GM06990 (cell line): Measurements from ENCODE around the gene ARHGEF17.

Experiments used
- DNase-seq: peaks from one replicate; pipeline ENCODE4 v3.0.0-alpha.2; 2011; ENCODE audit not compliant: insufficient read length; ENCODE audit errors: extremely low read depth
- H3K27me3 ChIP-seq: replicated peaks from 2 replicates; pipeline ENCODE4 v1.6.0; 2011; ENCODE audit warnings: low read length; ENCODE audit not compliant: control insufficient read depth, insufficient read depth
- H3K36me3 ChIP-seq: 2 replicates; pipeline ENCODE4 v1.5.1; 2011; ENCODE audit warnings: low read length; ENCODE audit not compliant: control insufficient read depth, insufficient read depth
- H3K4me3 ChIP-seq: replicated peaks from 2 replicates; pipeline ENCODE4 v1.5.1; 2011; ENCODE audit warnings: low read depth, mild to moderate bottlenecking, control low read depth, low read length
- TF ChIP-seq, protein P1 (sequence below): IDR thresholded peaks from 2 replicates; pipeline ENCODE4 v1.5.1; 2011; ENCODE audit warnings: low read length, control low read depth, mild to moderate bottlenecking, inconsistent platforms; ENCODE audit not compliant: insufficient read depth, poor library complexity, severe bottlenecking

ARHGEF17 gene

GRCh38 chr11:73401217-73401923 is 93.3 kb downstream of the ARHGEF17 start:
- no peaks in the 10 kb centered on the region for H3K27me3 ChIP-seq
- no peak for DNase-seq
- TF ChIP-seq, protein P1, sequence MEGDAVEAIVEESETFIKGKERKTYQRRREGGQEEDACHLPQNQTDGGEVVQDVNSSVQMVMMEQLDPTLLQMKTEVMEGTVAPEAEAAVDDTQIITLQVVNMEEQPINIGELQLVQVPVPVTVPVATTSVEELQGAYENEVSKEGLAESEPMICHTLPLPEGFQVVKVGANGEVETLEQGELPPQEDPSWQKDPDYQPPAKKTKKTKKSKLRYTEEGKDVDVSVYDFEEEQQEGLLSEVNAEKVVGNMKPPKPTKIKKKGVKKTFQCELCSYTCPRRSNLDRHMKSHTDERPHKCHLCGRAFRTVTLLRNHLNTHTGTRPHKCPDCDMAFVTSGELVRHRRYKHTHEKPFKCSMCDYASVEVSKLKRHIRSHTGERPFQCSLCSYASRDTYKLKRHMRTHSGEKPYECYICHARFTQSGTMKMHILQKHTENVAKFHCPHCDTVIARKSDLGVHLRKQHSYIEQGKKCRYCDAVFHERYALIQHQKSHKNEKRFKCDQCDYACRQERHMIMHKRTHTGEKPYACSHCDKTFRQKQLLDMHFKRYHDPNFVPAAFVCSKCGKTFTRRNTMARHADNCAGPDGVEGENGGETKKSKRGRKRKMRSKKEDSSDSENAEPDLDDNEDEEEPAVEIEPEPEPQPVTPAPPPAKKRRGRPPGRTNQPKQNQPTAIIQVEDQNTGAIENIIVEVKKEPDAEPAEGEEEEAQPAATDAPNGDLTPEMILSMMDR: no peak

DNA sequence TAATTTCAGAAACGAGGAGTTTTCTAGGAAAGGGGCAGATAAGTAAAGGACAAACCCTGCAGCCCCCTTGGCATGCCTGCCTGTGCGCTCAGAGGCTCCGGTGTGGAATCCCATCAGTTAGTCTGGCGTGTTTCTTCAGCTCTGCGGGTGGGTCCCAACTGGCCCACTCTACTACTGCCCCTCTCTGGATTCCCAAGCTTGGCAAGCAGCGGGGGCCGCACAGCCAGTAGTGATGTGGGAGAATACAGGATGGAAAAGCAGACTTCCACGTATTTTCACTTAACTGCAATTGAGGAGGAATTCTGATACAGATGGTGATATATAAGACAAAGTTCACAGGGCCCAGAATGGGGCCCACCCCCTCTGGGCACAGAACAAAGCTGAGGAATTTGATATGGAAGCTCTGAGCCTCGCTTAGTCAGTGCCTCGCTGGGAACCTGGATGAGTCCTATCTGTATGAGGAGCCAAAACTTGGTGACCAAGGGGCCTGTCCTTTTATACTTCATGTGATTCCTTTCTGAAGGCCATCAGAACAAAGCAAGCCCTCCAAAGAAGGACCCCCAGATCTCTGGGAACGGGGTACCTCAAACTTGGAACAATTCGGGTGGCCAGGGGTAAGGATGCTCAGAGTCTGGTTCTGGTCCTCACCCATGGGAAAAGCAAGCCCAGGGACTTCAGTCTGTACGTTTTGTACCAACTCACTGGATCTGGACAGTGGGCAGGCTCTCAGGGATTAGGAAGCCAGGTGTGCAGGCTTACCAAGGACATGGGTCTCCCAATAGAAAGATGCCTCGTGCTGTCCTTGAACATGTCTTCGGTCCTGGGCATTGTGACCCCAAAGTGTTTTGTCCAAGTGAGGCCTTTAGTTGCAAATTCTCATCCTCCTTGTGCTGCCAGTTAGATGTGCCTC is 94.1 kb downstream of the ARHGEF17 start:
- no peak overlapping the region for H3K4me3 ChIP-seq
- TF ChIP-seq, protein P1: no peak
- no peaks in the 10 kb centered on the region for H3K27me3 ChIP-seq
- no peak for DNase-seq
- H3K36me3 ChIP-seq: peaks cover 35% of the 10 kb centered on the region

More at GRCh38 chr11:73401217-73401923, 93.3 kb downstream of the ARHGEF17 start:
- H3K36me3 ChIP-seq: peaks cover 36% of the 10 kb centered on the region
- no peak overlapping the region for H3K4me3 ChIP-seq

- no peak for DNase-seq
- H3K27me3 ChIP-seq: no peaks in the 10 kb centered on the region
- H3K4me3 ChIP-seq: no peak overlapping the region
- peaks cover 34% of the 10 kb centered on the region for H3K36me3 ChIP-seq
- TF ChIP-seq, protein P1: peak; percentile 44
Measured at GRCh38 chr11:73402834-73403185, 94.7 kb downstream of the ARHGEF17 start.

- H3K4me3 ChIP-seq: no peak overlapping the region
- peaks cover 32% of the 10 kb centered on the region for H3K36me3 ChIP-seq
- H3K27me3 ChIP-seq: no peaks in the 10 kb centered on the region
- DNase-seq: no peak
- TF ChIP-seq, protein P1: no peak
Measured at GRCh38 chr11:73403541-73403940, 95.5 kb downstream of the ARHGEF17 start.

DNA sequence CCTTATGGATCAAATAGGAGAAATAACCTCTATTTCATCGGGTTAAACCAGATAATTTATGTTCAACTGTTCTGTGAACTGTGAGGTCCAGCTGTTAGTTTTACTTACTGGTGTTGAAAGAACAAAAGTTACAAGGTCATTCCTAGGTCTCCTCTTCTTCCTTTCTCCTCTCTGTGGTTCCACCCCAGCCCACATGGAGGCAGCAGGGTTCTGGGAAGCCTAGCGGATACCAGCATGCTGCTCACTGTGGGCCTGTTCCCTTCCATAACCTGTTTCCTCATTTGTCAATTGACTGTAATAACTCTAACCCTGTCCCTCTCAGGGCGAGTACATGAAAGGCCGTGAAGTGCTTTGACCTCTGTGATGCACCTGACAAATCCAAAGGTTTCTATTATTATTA is 96.0 kb downstream of the ARHGEF17 start:
- TF ChIP-seq, protein P1: peak; percentile 20
- no peaks in the 10 kb centered on the region for H3K27me3 ChIP-seq
- H3K36me3 ChIP-seq: peaks cover 29% of the 10 kb centered on the region
- DNase-seq: no peak
- no peak overlapping the region for H3K4me3 ChIP-seq
